Measurements from ENCODE around the gene CDC45.
"Not testable (repeated sequence)": the region's sequence is repeated elsewhere in the genome, so short reads cannot be mapped to it uniquely, and the experiment has no call there.

The CDC45 gene

DNA sequence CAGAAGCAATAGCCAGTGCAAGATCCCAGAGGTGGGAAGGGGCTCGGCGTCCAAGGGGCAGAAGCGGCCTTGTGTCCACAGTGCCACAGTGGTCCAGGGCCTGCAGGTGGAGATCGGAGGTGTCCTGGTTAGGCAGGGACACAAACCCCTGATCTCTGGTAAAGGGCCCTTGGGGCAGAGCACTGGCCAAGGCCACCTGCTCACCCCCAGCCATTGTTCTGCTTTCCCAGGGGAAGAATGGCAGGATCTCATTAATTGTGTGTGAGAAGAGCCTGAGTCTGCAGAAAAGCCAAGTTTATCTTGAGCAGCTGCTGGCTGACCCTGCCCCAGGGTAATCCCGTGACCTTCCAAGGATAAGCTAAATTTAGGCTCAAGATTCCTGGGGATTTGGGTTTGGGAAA lies 47.6 kb downstream of the CDC45 start:
- no peak for DNase-seq (ENCODE audit: low read depth in 2 of 2)
- H3K4me3 ChIP-seq (replicated peaks in 1 of 2; ENCODE audit: low read depth in 2 of 2, low read length in 2 of 2) = no peak overlapping the region
- TF ChIP-seq, protein P1, sequence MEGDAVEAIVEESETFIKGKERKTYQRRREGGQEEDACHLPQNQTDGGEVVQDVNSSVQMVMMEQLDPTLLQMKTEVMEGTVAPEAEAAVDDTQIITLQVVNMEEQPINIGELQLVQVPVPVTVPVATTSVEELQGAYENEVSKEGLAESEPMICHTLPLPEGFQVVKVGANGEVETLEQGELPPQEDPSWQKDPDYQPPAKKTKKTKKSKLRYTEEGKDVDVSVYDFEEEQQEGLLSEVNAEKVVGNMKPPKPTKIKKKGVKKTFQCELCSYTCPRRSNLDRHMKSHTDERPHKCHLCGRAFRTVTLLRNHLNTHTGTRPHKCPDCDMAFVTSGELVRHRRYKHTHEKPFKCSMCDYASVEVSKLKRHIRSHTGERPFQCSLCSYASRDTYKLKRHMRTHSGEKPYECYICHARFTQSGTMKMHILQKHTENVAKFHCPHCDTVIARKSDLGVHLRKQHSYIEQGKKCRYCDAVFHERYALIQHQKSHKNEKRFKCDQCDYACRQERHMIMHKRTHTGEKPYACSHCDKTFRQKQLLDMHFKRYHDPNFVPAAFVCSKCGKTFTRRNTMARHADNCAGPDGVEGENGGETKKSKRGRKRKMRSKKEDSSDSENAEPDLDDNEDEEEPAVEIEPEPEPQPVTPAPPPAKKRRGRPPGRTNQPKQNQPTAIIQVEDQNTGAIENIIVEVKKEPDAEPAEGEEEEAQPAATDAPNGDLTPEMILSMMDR (IDR thresholded peaks at IDR 0.05; ENCODE audit: low read depth, low read length) = no peak

- no peak overlapping the region for H3K4me3 ChIP-seq (replicated peaks in 1 of 2; ENCODE audit: low read depth in 2 of 2, low read length in 2 of 2)
- DNase-seq (ENCODE audit: low read depth in 2 of 2) = peak in 1 of 2 donors; percentile 54
- TF ChIP-seq, protein P1 (IDR thresholded peaks at IDR 0.05; ENCODE audit: low read depth, low read length) = no peak
These were observed 48.2 kb downstream of the CDC45 start for GRCh38 chr22:19527861-19528417.

- DNase-seq (ENCODE audit: low read depth in 2 of 2) = no peak
- TF ChIP-seq, protein P1 (IDR thresholded peaks at IDR 0.05; ENCODE audit: low read depth, low read length) = no peak
- no peak overlapping the region for H3K4me3 ChIP-seq (replicated peaks in 1 of 2; ENCODE audit: low read depth in 2 of 2, low read length in 2 of 2)
These were observed 50.1 kb downstream of the CDC45 start for GRCh38 chr22:19529811-19530210.

DNA sequence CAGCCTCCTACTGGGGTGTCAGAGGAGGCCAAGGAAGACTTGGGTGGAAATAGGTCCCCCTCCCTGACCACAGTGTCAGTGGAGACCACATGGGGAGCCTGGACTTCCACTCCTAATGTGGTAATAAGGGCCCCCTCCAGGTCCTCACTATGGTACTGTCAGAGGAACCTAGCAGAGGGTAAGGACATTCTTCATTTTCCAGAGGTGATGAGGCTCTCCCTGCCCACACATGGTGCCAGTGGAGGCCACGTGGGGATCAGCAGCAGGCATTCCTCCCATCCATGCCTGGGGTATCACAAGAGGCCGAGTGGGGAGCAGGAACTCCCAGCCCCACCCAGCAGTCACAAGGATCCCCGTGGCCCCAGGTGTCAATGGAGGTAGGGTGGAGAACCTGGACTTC lies 51.0 kb downstream of the CDC45 start:
- no peak overlapping the region for H3K4me3 ChIP-seq (replicated peaks in 1 of 2; ENCODE audit: low read depth in 2 of 2, low read length in 2 of 2)
- DNase-seq (ENCODE audit: low read depth in 2 of 2) = no peak
- TF ChIP-seq, protein P1 (IDR thresholded peaks at IDR 0.05; ENCODE audit: low read depth, low read length) = no peak

DNA sequence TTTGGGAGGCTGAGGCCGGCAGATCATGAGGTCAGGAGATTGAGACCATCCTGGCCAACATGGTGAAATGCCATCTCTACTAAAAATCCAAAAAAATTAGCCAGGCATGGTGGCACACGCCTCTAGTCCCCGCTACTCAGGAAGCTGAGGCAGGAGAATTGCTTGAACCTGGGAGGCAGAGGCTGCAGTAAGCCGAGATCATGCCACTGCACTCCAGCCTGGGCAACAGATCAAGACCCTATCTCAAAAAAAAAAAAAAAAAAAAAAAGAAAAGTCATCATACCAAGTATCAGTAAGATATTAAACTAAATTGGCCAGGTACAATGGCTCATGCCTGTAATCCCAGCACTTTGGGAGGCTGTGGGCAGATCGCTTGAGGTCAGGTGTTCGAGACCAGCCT lies 51.6 kb downstream of the CDC45 start:
- not testable (repeated sequence) for DNase-seq (ENCODE audit: low read depth in 2 of 2)

DNA sequence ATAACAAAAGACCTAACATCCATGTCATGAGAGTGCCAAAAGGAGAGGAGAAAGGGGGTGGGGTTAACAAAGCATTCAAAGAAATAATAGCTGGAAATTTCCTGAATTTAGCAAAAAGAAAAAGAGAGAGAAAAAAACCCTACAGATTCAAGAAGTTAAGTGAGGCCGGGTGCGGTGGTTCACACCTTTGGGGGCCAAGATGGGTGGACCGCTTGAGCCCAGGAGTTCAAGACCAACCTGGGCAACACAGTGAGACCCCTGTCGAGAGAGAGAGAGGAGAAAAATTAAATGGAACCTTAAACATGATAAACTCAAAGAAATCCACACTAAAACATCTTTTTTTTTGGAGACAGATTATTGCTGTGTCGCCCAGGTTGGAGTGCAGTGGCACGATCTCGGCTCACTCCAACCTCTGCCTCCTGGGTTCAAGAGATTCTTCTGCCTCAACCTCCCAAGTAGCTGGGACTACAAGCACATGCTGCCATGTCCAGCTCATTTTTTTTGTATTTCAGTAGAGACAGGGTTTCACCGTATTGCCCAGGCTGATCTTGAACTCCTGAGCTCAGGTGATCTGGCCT lies 53.4 kb downstream of the CDC45 start:
- DNase-seq (ENCODE audit: low read depth in 2 of 2) = no peak
- TF ChIP-seq, protein P1 (IDR thresholded peaks at IDR 0.05; ENCODE audit: low read depth, low read length) = no peak
- no peak overlapping the region for H3K4me3 ChIP-seq (replicated peaks in 1 of 2; ENCODE audit: low read depth in 2 of 2, low read length in 2 of 2)

More for the DNA sequence above, 51.6 kb downstream of the CDC45 start:
- H3K4me3 ChIP-seq (replicated peaks in 1 of 2; ENCODE audit: low read depth in 2 of 2, low read length in 2 of 2) = not testable (repeated sequence)

- H3K4me3 ChIP-seq (replicated peaks in 1 of 2; ENCODE audit: low read depth in 2 of 2, low read length in 2 of 2) = no peak overlapping the region
- no peak for DNase-seq (ENCODE audit: low read depth in 2 of 2)
- TF ChIP-seq, protein P1 (IDR thresholded peaks at IDR 0.05; ENCODE audit: low read depth, low read length) = no peak
These were observed 54.1 kb downstream of the CDC45 start for GRCh38 chr22:19533857-19534256.
